Glutamatergic neuron (in vitro differentiated cells): Measurements from ENCODE around the gene KLK3. TPM values are rescaled to one million over a fixed set of nuclear protein-coding genes. Genes with fewer than 3 reads are reported as not detected.

Experiments used
- DNase-seq: peaks from one replicate; pipeline ENCODE4 v3.0.0; 2022
- H3K27ac Mint-ChIP-seq: one replicate; pipeline ENCODE4 v1.8.0; 2020; ENCODE audit warnings: mild to moderate bottlenecking, mixed read lengths, inconsistent platforms; ENCODE audit not compliant: unreplicated experiment
- H3K27me3 Mint-ChIP-seq: one replicate; pipeline ENCODE4 v1.8.0; 2020; ENCODE audit warnings: mild to moderate bottlenecking, moderate library complexity, mixed read lengths, inconsistent platforms; ENCODE audit not compliant: unreplicated experiment
- H3K36me3 Mint-ChIP-seq: one replicate; pipeline ENCODE4 v1.8.0; 2020; ENCODE audit warnings: mild to moderate bottlenecking, mixed read lengths, inconsistent platforms; ENCODE audit not compliant: unreplicated experiment
- H3K4me1 Mint-ChIP-seq: one replicate; pipeline ENCODE4 v1.8.0; 2020; ENCODE audit warnings: mild to moderate bottlenecking, low read depth, mixed read lengths, inconsistent platforms; ENCODE audit not compliant: unreplicated experiment
- H3K4me3 Mint-ChIP-seq: one replicate; pipeline ENCODE4 v1.8.0; 2020; ENCODE audit warnings: mild to moderate bottlenecking, mixed read lengths, inconsistent platforms; ENCODE audit not compliant: unreplicated experiment
- H3K9me3 Mint-ChIP-seq: one replicate; pipeline ENCODE4 v1.8.0; 2020; ENCODE audit warnings: mild to moderate bottlenecking, moderate library complexity, mixed read lengths, inconsistent platforms; ENCODE audit not compliant: unreplicated experiment
- total RNA-seq: library from RNA; stranded (reverse); fragmentation: NEBNext Ultra II Directional; extraction: Animal tissue kit (Norgen Biotek cat#: 25700); gene quantifications from one replicate; pipeline ENCODE4 v1.2.1, GENCODE V29; 2021; ENCODE audit not compliant: unreplicated experiment
- TF ChIP-seq, protein P1 (sequence below): fragments of 200-600 bp; sonication (generic); IDR thresholded peaks from one replicate; pipeline ENCODE4 v1.5.0; 2021; ENCODE audit not compliant: partially characterized antibody, unreplicated experiment

The KLK3 gene
- total RNA-seq, 1 donor from 2014 or later = not detected

DNA sequence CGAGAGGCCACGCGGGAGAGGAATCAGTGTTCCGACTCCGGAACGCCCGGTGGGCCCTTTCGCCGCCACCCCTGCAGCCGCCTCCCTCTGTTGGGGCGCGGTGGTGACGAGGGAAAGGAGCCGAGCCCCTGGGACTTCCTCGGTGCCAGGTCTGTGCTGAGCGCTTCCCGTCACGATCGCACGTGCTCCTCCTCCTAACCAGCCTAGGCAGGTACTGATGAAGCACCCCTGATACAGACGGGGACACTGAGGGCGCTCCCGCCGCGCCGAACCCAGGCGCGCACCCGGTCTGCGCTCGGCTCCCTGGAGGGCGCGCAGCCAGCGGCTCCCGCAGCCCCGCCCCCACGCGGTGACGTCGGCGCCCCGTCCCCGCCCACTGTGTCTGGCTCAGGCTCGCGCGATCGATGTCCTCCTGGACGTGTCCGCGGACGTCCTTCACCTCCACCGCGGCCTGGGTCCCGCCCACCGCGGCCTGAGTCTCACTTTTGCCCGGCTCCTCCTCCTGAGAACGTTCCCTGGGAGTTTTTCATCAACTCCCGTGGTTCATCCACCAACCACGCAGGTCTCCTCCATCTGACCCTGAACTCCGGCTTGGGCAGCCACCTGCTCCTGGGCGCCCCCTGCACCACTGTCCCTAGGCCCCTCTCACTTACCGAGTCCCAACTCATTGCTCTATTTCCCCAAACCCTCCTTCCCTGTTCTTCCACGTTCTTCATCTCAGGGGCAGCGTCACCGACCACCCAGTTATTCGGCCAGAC is 18.8 kb upstream of the KLK3 start:
- Mint-ChIP-seq H3K4me1 (no peaks in the 10 kb centered on the region), H3K36me3 (no peaks in the 10 kb centered on the region), H3K27ac (peak overlapping the region; percentile 26), H3K27me3 (peaks cover 11% of the 10 kb centered on the region), H3K4me3 (peak overlapping the region; percentile 93), H3K9me3 (peaks cover 10% of the 10 kb centered on the region)
- peak; percentile 90 for DNase-seq
- TF ChIP-seq, protein P1, sequence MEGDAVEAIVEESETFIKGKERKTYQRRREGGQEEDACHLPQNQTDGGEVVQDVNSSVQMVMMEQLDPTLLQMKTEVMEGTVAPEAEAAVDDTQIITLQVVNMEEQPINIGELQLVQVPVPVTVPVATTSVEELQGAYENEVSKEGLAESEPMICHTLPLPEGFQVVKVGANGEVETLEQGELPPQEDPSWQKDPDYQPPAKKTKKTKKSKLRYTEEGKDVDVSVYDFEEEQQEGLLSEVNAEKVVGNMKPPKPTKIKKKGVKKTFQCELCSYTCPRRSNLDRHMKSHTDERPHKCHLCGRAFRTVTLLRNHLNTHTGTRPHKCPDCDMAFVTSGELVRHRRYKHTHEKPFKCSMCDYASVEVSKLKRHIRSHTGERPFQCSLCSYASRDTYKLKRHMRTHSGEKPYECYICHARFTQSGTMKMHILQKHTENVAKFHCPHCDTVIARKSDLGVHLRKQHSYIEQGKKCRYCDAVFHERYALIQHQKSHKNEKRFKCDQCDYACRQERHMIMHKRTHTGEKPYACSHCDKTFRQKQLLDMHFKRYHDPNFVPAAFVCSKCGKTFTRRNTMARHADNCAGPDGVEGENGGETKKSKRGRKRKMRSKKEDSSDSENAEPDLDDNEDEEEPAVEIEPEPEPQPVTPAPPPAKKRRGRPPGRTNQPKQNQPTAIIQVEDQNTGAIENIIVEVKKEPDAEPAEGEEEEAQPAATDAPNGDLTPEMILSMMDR = no peak

DNA sequence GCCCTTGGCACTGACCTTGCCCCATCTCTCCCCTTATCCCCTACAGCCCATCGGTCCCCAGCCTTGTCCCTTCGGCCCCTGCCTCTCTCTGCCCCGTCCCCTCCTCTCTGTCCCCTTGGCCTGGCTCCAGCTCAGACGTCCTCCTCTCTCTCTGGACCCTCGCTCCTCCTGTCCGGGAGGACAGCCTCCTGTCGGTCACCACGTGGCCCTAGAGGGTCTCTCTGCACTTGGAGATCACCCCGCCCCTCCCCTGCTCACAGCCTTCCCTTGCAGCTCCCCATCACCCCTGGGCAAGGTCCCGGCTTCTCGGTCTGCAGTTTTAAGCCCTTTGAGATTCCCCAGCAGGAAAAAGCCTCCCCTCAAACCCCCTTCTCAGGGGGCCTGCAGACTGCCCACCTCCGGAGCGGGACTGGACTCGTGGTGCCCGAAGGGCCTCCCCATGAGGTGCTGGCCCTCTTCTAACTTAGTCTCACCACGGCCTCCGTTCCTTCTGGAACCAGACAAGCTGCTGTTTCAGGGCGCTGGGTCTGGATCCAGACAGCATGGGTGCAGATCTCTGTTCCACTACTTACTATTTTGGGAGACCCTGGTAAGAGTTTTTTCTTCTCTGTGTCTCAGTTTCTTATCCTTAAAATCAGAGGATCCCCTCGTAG is 18.0 kb upstream of the KLK3 start:
- peak overlapping the region; percentile 93 for H3K4me3 Mint-ChIP-seq
- no peak for DNase-seq
- H3K4me1 Mint-ChIP-seq = no peaks in the 10 kb centered on the region

DNA sequence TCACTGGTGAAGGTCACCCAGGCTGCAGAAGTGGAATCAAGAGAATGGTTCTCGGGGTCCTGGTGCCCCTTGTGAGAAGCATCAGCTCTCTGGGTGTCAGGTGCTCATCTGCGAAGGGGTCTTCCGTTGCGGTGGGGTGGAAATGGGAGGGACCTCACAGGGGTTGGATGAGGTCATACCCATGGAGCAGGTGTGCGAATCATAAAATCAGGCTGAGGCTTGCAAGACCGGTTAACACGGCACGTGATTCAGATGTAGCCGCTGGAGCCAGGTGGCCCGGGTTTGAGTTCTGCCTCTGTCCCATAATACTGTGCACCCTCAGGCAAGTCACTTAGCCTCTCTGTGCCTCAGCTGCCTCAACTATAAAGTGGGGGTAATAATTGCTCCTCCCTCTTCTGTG is 17.4 kb upstream of the KLK3 start:
- Mint-ChIP-seq H3K27ac (no peak overlapping the region), H3K4me3 (no peak overlapping the region), H3K4me1 (no peaks in the 10 kb centered on the region), H3K9me3 (peaks cover 12% of the 10 kb centered on the region), H3K27me3 (peaks cover 11% of the 10 kb centered on the region), H3K36me3 (peaks cover 5% of the 10 kb centered on the region)
- DNase-seq = no peak
- TF ChIP-seq, protein P1 = no peak

More for the DNA sequence above, 18.0 kb upstream of the KLK3 start:
- TF ChIP-seq, protein P1 = no peak
- Mint-ChIP-seq H3K27me3 (peaks cover 11% of the 10 kb centered on the region), H3K27ac (peak overlapping the region; percentile 26), H3K9me3 (peaks cover 12% of the 10 kb centered on the region), H3K36me3 (peaks cover 5% of the 10 kb centered on the region)

DNA sequence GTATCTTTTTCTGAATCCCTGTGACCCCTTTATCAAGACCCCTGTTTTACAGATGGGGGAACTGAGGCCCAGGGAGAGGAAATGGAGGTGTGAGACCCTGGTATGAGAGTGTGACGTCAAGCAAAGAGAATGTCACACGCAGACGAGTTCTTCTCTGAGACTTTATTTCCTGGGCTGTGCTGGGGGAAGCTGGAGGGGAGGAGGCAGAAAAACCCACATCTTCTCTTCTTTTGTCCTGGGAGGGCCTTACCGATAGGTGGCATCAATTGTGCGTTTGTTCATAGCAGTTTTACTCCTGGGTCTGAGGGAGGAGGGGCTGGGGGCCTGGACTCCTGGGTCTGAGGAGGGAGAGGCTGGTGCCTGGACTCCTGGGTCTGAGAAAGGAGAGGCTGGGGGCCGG is 16.5 kb upstream of the KLK3 start:
- no peak overlapping the region for H3K4me3 Mint-ChIP-seq
- no peaks in the 10 kb centered on the region for H3K4me1 Mint-ChIP-seq

More for the DNA sequence above, 16.5 kb upstream of the KLK3 start:
- no peak overlapping the region for H3K27ac Mint-ChIP-seq
- H3K27me3 Mint-ChIP-seq = peaks cover 10% of the 10 kb centered on the region
- peaks cover 15% of the 10 kb centered on the region for H3K9me3 Mint-ChIP-seq
- H3K36me3 Mint-ChIP-seq = peaks cover 7% of the 10 kb centered on the region
- TF ChIP-seq, protein P1 = no peak
- no peak for DNase-seq
